HG03097 (cell line): ENCODE measurements around the gene ZP2.
"Not testable (repeated sequence)": the region's sequence is repeated elsewhere in the genome, so short reads cannot be mapped to it uniquely, and the experiment has no call there.

Experiments used
- ATAC-seq: cut with Tn5 transposase; IDR thresholded peaks from one replicate; pipeline ENCODE4 v1.9.1; 2021; ENCODE audit not compliant: unreplicated experiment, low FRiP score

Gene ZP2

GRCh38 chr16:21179126-21179982 is 32.0 kb downstream of the ZP2 start:
- ATAC-seq = no peak

- ATAC-seq = no peak
Observed at GRCh38 chr16:21175397-21175796, 36.0 kb downstream of the ZP2 start.

GRCh38 chr16:21172650-21173049 is 38.7 kb downstream of the ZP2 start:
- ATAC-seq = no peak

GRCh38 chr16:21170116-21170515 is 41.3 kb downstream of the ZP2 start:
- not testable (repeated sequence) for ATAC-seq

GRCh38 chr16:21169249-21169981 is 42.0 kb downstream of the ZP2 start:
- no peak for ATAC-seq

DNA sequence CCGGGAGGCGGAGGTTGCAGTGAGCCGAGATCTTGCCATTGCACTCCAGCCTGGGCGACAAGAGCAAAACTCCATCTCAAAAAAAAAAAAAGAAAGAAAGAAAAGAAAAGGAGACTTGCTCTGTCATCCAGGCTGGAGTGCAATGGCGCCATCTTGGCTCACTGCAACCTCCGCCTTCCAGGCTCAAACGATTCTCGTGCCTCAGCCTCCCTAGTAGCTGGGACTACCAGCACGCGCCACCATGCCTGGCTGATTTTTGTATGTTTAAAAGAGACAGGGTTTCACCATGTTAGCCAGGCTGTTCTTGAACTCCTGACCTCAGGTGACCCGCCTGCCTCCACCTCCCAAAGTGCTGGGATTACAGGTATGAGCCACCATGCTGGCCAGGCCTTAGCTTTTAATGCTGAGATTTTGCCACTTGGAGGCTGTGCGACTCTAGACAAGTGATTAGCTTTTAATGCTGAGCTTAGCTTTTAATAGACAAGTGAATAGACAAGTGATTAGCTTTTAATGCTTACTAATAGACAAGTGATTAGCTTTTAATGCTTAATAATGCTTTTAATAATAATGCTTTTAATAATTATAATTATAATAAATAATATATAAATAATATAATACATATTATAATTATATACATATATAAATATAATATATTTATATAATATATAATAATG is 43.3 kb downstream of the ZP2 start:
- no peak for ATAC-seq

- no peak for ATAC-seq
Observed at GRCh38 chr16:21167360-21167759, 44.0 kb downstream of the ZP2 start.

DNA sequence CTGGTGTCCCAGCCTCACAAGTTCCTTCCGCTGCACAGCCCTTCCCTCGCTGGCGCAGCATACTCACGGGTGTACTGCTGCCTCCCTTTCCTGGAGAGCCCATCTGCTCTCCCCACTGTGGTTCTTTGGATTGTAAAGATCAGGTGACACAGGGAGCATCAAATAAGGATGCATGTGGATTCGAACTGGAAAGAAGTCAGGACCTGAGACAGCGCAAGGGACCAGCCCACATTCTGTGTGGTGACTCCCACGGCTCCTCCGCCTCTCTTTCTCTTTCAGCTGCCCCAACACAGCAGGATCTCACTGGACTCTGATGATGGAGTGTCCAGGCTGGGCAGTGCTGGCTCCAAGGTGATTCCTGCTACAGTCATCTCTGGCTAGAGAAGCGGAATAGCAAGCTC is 44.8 kb downstream of the ZP2 start:
- no peak for ATAC-seq

DNA sequence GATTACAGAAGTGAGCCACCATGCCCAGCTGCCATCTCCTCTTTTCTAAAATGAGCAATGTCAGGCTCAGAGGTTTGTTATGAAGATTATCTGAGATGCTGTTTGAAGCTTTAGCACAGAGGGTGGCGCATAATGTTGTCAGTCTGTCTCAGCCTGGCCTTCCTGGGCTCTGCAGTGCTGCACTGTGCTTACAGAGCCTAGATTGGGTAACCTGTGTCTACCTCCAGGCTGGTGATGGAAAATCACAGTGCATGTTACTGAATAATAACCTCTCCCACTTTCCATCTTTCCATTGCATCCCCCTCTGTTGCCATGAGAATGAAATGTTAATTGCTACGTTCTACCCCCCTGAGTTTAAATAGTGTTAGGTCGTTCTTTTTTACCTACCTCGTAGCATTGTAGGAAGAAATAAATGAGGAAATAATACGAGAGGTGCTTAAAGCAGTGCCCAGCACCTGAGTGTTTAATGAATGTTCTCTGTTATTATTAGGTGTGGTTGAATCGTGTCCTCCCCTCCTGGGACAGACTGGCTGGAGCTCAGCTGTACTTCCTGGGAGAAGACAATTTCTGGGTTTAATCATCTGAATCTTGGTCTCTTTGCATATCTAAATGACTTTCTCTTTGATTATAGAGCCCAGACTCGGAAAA is 46.7 kb downstream of the ZP2 start:
- no peak for ATAC-seq

DNA sequence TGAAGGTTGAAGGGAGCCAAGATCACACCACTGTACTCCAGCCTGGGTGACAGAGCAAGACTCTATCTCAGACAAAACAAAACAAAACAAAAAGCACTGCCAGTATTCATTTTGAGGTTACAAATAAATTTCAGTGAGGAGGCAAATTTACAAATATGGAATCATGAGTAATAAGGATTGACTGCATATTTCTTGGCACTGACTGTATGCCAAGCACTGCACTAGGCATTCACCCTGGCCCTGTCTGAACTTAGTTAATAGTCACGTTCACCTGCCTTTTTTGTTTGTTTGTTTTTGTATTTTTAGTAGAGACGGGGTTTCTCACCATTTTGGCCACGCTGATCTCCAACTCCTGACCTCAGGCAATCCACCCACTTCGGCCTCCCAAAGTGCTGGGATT is 47.8 kb downstream of the ZP2 start:
- ATAC-seq = no peak

DNA sequence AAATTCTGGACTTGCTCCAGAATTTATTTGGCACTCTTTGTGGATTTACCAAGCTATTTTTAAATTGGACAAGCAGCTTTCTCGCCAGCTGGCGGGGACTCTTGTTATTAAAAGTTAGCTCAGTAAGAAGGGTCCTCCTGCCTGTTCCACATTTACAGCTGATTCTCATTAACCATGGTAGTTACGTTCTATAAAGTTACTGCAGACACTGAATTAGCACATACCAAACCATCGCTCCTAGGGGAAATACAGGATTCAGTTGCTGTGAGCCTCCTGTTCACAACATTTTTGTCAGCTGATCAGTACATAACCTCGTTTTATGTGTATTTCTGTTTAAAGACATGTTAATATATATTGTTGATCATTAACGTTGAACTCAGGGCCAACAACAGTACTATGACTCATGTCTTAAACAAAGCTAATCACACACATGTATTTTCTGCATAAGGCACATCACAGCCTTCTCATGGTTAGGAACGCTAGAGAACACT is 48.7 kb downstream of the ZP2 start:
- no peak for ATAC-seq

DNA sequence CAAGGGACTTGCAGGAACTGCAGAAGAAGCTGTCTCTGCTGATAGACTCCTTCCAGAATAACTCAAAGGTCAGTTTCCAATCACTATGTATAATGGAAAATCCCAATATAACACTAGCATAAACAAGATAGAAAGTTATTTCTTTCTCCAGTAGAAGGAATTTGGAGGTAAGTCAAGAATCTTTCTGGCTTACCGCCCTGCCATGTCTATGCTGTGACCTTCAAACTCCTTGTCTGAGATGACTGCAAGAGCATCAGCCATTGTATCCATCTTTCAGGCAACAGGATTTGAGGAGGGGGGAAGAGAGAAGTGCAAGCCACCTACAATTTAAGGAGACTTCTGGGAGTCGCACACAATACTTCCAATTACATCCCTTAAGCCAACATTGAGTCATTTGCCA is 50.2 kb downstream of the ZP2 start:
- no peak for ATAC-seq

DNA sequence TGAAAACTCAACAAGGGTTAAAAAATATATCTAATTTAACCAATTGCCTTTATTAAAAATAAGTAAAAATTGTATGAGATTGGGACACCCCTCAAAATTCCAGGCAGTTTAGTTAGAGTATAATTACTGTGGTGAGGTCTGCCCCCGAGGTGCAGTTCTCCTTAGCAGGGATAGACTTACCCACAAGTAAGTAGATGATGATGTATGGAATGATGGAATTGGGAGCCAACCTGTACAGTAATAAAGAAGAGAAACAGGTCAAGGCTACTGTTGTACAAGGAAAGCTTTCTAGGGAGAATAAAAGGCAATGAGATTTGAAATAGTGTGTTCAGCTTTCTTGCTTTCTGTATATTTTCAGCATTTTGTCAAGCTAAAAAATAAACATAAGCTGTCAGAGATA is 51.1 kb downstream of the ZP2 start:
- ATAC-seq = no peak

DNA sequence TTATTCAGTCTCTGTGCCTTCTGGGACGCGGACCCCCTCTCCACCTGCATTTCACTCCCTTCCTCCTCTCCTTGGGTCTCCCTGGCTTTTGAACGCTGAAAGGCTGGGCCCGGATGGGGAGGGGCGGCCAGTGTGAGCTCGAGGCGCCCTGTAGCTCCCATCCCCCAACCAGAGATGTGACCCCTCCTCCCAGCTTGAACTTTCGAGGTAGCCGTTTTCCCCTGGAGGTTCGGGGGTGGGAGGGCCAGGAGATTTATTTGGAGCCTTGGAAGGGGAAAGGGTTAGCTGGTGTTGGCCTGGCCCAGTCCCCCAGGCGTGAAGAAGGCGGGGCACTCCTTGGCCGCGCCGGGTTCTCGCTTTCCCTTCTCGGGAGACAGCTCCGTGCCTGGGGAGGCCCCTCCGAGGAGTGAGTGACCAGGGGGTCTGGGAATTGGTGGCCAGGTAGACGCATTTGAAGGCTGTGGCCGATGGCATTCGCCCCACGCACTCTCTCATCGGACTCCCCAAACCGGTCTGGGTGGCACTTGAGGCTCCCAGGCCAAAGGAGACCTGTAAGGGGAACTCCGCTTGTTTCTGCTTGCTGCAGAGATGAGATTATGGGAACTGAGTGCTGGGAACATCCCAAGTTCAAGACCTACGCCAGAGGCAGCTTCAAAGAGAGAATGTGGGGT is 52.0 kb downstream of the ZP2 start:
- ATAC-seq = no peak

DNA sequence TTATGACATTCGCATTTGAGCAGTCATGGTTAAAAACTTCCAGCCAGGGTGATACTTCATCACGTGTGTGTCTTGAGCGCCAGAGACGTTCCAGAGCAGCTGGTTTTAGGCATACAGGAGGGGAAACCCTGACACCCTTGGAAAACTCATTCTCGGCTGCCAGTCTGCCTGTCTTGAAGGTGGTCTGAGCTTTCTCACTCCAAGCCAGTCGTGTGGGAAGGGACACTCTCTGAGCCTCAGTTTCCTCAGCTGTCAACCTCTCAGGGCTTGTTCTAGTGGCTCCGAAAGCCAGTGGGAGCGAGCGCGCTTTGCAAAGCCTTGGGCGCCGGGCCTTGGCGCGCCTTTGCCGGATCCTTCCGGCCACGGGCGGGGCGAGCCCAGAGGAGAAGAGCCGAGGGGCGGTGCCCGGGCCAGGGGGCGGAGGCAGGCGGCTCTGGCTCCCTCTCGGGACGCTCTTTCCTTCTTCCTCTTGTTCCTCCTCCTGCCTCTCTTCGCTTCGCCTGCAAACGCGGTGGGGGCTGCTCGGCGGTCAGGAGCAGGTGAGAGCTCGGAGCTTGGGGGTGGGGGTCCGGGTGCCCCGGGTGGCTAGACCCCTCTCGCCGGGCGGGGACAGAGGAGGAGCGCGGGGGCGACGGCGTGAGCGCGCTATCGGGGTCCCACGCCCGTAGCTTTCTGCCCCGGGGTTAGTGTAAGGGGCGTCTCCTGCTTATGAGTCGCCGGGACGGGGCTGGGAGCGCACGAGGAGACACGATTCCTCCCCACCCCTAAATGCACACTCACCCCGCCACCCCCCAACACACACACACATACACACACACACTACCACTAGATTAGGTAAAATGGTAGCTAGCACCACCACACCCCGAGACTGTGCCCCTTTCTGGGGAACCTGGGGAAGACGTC is 52.9 kb downstream of the ZP2 start, which contains the start of gene LDAF1:
Gene LDAF1 (plus strand): TSS at position 467 of the 903 bp plus-strand sequence. CDS start 2,509 bp downstream, outside the sequence.
- ATAC-seq = peak; percentile 82

DNA sequence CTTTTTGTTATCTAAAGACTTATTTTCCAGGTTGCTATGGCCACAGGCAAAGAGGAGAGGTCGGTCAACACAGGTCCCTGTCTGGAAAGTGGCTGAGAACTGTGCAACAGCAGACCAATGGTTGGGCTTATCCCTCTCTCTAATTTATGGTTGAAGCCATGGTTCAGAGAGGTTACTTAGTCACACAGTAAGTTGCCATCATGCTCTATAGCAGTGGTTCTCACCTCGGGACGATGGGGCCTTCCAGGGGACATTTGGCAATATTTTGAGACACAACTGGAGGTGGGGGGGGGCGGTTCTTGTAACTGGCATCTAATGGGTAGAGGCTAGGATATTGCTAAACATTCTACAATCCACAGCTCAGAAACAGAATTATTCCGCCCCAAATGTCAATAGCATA is 53.7 kb downstream of the ZP2 start:
- ATAC-seq = no peak

DNA sequence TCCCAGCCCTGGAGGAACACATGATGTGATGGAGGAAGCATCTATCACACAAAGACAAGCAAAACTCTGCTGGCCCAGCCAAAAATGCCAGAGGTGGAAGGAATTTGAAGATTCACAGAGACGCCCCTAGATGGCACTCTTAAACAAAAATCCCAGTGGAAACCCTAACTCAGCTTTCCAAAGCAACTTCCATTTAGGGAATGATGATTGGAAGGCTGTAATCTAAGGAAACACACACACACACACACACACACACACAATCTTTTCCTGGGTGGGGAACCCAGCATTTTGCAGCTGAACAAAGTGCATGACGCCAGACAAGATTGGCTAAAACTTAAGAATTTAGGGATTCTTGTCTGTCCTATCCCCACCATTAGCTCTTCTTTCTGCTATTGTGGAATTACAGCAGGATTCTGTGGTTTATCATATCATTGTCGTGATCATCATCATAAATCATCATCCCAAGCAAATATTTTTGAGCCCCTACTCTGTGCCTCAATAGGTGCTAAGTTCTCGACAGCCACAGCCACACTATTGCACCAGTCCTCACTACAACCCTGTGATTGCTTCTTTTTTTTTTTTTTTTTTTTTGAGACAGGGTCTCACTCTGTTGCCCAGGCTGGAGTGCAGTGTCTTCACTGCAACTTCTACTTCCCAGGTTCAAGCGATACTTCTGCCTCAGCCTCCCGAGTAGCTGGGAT is 54.5 kb downstream of the ZP2 start:
- ATAC-seq = no peak

DNA sequence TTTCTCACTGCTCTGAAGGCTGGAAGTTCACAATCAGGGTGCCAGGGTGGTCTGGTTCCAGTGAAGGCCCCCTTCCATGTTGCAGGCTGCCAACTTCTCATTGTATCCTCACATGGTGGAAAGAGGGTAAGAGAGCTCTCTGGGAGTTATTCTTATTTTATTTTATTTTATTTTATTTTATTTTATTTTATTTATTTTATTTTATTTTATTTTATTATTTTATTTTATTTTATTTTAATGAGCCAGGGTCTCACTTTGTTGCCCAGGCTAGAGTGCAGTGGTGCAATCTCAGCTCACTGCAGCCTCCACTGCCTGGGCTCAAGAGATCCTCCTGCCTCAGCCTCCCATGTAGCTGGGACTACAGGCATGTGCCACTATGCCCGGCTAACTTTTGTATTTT is 55.4 kb downstream of the ZP2 start:
- ATAC-seq = not testable (repeated sequence)
